H1 (cell line): Measurements from ENCODE around the gene ZFTA.

Experiments
- CBX5 ChIP-seq: fragments of 300-800, 300-1000 bp; sonication (generic); IDR thresholded peaks from 2 replicates; pipeline ENCODE4 v1.7.1; 2016; ENCODE audit warnings: antibody characterized with exemption, low read length, low read depth
- CREB1 ChIP-seq: IDR thresholded peaks from 2 replicates; pipeline ENCODE4 v1.6.1; 2012; ENCODE audit warnings: inconsistent platforms
- CTCF ChIP-seq, 3 experiments: IDR thresholded peaks; 1 replicate in 2 of 3; 2 replicates in 1 of 3; pipeline versions ENCODE4 v1.5.1 to v1.6.1; 2011; ENCODE audit warnings: low read length in 3 of 3, mild to moderate bottlenecking in 3 of 3, inconsistent platforms in 2 of 3, low read depth in 1 of 3, moderate library complexity in 1 of 3; ENCODE audit not compliant: insufficient read depth in 1 of 3; ENCODE audit errors: control extremely low read depth in 1 of 3
- EGR1 ChIP-seq: IDR thresholded peaks from 2 replicates; pipeline ENCODE4 v1.6.1; 2011; ENCODE audit warnings: low read depth, low read length, borderline replicate concordance
- EZH2 ChIP-seq: fragments of 200-600 bp; sonication (generic); IDR thresholded peaks from 2 replicates; pipeline ENCODE4 v1.7.1; 2012; ENCODE audit warnings: low read depth, mild to moderate bottlenecking, moderate library complexity, low read length, inconsistent platforms; ENCODE audit not compliant: severe bottlenecking
- POLR2A ChIP-seq, 2 experiments: IDR thresholded peaks; 1 replicate in 1 of 2; 2 replicates in 1 of 2; pipeline ENCODE4 v1.6.1; 2011; ENCODE audit warnings: low read depth in 2 of 2, low read length in 2 of 2, mild to moderate bottlenecking in 2 of 2; ENCODE audit errors: control extremely low read depth in 1 of 2
- RAD21 ChIP-seq, 2 experiments: IDR thresholded peaks in 1 of 2; conservative IDR thresholded peaks in 1 of 2; 2 replicates each; pipeline ENCODE4 v1.6.1; 2011; ENCODE audit warnings: low read depth in 2 of 2, low read length in 2 of 2, improper control_type of control experiment in 1 of 2, inconsistent platforms in 1 of 2, mild to moderate bottlenecking in 1 of 2, moderate library complexity in 1 of 2

- TF ChIP-seq EZH2 (no peak), POLR2A (IDR thresholded peaks at IDR 0.05; ENCODE audit: control extremely low read depth in 1 of 2, low read depth in 2 of 2, low read length in 2 of 2) (no peak), CTCF (IDR thresholded peaks at IDR 0.05; ENCODE audit: control extremely low read depth in 1 of 3, insufficient read depth in 1 of 3, low read depth in 1 of 3, low read length in 3 of 3) (no peak), CREB1 (no peak), EGR1 (no peak), RAD21 (IDR thresholded peaks at IDR 0.05 in 1 of 2, conservative IDR thresholded peaks at IDR 0.05 in 1 of 2; ENCODE audit: low read depth in 2 of 2, low read length in 2 of 2) (no peak), CBX5 (no peak)
These were observed 19.0 kb downstream of the ZFTA start for GRCh38 chr11:63749624-63750023.
